ENCODE results near the gene LSM10. TPM values are rescaled to one million over a fixed set of nuclear protein-coding genes. Genes with fewer than 3 reads are reported as not detected.

Gene LSM10
- total RNA-seq, 1 experiment from 2014 or later: 19.2 TPM

DNA sequence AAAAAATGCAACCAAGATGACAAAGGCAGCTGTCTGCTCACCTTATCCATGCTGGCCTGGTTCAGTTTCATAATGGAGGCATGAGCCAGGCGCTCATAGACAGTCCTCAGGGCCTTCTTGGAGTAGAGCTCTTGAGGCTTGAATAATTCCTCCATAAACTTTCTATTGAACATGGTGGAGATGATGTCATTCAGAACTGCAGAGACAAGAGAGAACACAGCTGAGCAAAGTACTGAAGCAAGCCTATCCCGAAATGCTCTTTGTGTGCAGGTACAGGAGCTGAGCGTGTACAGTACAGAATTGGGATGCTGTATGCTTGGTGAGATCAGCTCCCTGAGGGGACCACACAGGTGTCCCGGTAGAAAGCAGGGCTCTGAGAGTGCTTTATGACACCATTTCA, 41.0 kb upstream of the LSM10 start:
- ChIA-PET POLR2A (ENCODE audit: unreplicated experiment) (no interaction called here), CTCF (no interaction called here)
- Histone ChIP-seq H2AFZ (ENCODE audit: low read length) (no peak overlapping the region), H3K4me1 (ENCODE audit: insufficient read depth, low read length) (peaks cover 16% of the 10 kb centered on the region), H3K4me3 (ENCODE audit: low read length) (no peak overlapping the region), H3K4me2 (ENCODE audit: low read length) (no peak overlapping the region), H3K79me2 (ENCODE audit: low read length) (no peaks in the 10 kb centered on the region), H3K9me2 (replicated peaks; ENCODE audit: low read length) (no peaks in the 10 kb centered on the region), H4K20me1 (ENCODE audit: low read length) (no peaks in the 10 kb centered on the region), H3F3A (ENCODE audit: low read length, unreplicated experiment) (peaks cover 8% of the 10 kb centered on the region), H3K27me3 (ENCODE audit: low read length) (no peaks in the 10 kb centered on the region), H3K36me3 (ENCODE audit: low read depth, low read length) (no peaks in the 10 kb centered on the region), H3K27ac (ENCODE audit: low read length) (no peak overlapping the region), H3K9me3 (ENCODE audit: low read length) (no peaks in the 10 kb centered on the region), H3K9ac (ENCODE audit: low read length) (no peak overlapping the region)
- TF ChIP-seq EZH2 (IDR thresholded peaks at IDR 0.05; ENCODE audit: low read length, unreplicated experiment): no peak
- TF ChIP-seq, protein P1, sequence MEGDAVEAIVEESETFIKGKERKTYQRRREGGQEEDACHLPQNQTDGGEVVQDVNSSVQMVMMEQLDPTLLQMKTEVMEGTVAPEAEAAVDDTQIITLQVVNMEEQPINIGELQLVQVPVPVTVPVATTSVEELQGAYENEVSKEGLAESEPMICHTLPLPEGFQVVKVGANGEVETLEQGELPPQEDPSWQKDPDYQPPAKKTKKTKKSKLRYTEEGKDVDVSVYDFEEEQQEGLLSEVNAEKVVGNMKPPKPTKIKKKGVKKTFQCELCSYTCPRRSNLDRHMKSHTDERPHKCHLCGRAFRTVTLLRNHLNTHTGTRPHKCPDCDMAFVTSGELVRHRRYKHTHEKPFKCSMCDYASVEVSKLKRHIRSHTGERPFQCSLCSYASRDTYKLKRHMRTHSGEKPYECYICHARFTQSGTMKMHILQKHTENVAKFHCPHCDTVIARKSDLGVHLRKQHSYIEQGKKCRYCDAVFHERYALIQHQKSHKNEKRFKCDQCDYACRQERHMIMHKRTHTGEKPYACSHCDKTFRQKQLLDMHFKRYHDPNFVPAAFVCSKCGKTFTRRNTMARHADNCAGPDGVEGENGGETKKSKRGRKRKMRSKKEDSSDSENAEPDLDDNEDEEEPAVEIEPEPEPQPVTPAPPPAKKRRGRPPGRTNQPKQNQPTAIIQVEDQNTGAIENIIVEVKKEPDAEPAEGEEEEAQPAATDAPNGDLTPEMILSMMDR (conservative IDR thresholded peaks at IDR 0.05; ENCODE audit: low read depth, low read length): no peak
- no peak for TF ChIP-seq EZH2phosphoT487 (IDR thresholded peaks at IDR 0.05; ENCODE audit: borderline replicate concordance, low read length)
- ATAC-seq (no peak), DNase-seq (no peak)
- no TSS peak for BruUV-seq (replicated peaks)
- intact Hi-C loops (cut with micrococcal nuclease): no loop called here

- CTCF ChIA-PET: no interaction called here
- peak; percentile 77 for ATAC-seq
- Histone ChIP-seq H3K27me3 (ENCODE audit: low read length) (no peaks in the 10 kb centered on the region), H3K36me3 (ENCODE audit: low read depth, low read length) (no peaks in the 10 kb centered on the region), H3K27ac (ENCODE audit: low read length) (peak overlapping the region; percentile 44), H2AFZ (ENCODE audit: low read length) (no peak overlapping the region), H3K9ac (ENCODE audit: low read length) (no peak overlapping the region), H3K4me3 (ENCODE audit: low read length) (no peak overlapping the region), H3K4me2 (ENCODE audit: low read length) (peak overlapping the region; percentile 49; the same call in 1 of the 2 replicates), H3K9me2 (replicated peaks; ENCODE audit: low read length) (no peaks in the 10 kb centered on the region), H3K4me1 (ENCODE audit: insufficient read depth, low read length) (peaks cover 16% of the 10 kb centered on the region), H3K79me2 (ENCODE audit: low read length) (no peaks in the 10 kb centered on the region), H3F3A (ENCODE audit: low read length, unreplicated experiment) (peaks cover 8% of the 10 kb centered on the region), H3K9me3 (ENCODE audit: low read length) (no peaks in the 10 kb centered on the region), H4K20me1 (ENCODE audit: low read length) (no peaks in the 10 kb centered on the region)
- TF ChIP-seq, protein P1 (conservative IDR thresholded peaks at IDR 0.05; ENCODE audit: low read depth, low read length): no peak
- TF ChIP-seq EZH2phosphoT487 (IDR thresholded peaks at IDR 0.05; ENCODE audit: borderline replicate concordance, low read length) (no peak), EZH2 (IDR thresholded peaks at IDR 0.05; ENCODE audit: low read length, unreplicated experiment) (no peak)
- peak; percentile 97 for DNase-seq
- intact Hi-C loops (cut with micrococcal nuclease): no loop called here
- POLR2A ChIA-PET (ENCODE audit: unreplicated experiment): no interaction called here
- BruUV-seq (replicated peaks): no TSS peak
Observed at GRCh38 chr1:36436821-36437220, 39.1 kb upstream of the LSM10 start.

DNA sequence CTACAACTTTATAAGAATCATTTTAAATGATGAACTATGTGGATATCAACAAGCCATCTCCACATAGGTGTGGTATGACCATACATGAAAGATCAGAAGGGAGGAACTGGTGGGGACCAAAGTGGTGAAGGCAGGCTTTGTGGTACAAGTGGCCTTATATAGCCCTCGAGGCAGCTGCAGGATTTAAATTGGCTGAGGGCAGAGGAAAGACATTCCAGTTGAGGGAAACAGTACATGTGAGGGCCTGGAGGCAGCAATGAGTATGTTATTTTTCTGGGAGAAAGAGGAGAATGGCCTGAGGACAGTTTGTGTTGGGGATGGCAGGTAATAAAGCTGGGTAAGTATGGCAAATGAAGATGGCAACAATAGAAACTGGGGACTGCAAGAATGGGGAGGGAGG, 35.4 kb upstream of the LSM10 start:
- CTCF ChIA-PET: no interaction called here
- DNase-seq: no peak
- TF ChIP-seq, protein P1 (conservative IDR thresholded peaks at IDR 0.05; ENCODE audit: low read depth, low read length): no peak
- no peak for TF ChIP-seq EZH2phosphoT487 (IDR thresholded peaks at IDR 0.05; ENCODE audit: borderline replicate concordance, low read length)
- no peak for TF ChIP-seq EZH2 (IDR thresholded peaks at IDR 0.05; ENCODE audit: low read length, unreplicated experiment)

More for the DNA sequence above, 35.4 kb upstream of the LSM10 start:
- Histone ChIP-seq H3K9me3 (ENCODE audit: low read length) (no peaks in the 10 kb centered on the region), H3K4me1 (ENCODE audit: insufficient read depth, low read length) (peaks cover 16% of the 10 kb centered on the region), H4K20me1 (ENCODE audit: low read length) (no peaks in the 10 kb centered on the region), H3K4me2 (ENCODE audit: low read length) (no peak overlapping the region), H3K27me3 (ENCODE audit: low read length) (no peaks in the 10 kb centered on the region), H3K36me3 (ENCODE audit: low read depth, low read length) (no peaks in the 10 kb centered on the region), H2AFZ (ENCODE audit: low read length) (no peak overlapping the region), H3K4me3 (ENCODE audit: low read length) (no peak overlapping the region), H3K9me2 (replicated peaks; ENCODE audit: low read length) (no peaks in the 10 kb centered on the region), H3K27ac (ENCODE audit: low read length) (no peak overlapping the region), H3K9ac (ENCODE audit: low read length) (no peak overlapping the region), H3F3A (ENCODE audit: low read length, unreplicated experiment) (peaks cover 8% of the 10 kb centered on the region), H3K79me2 (ENCODE audit: low read length) (no peaks in the 10 kb centered on the region)
- no TSS peak for BruUV-seq (replicated peaks)
- intact Hi-C loops (cut with micrococcal nuclease): no loop called here
- ATAC-seq: no peak
- POLR2A ChIA-PET (ENCODE audit: unreplicated experiment): no interaction called here

All from PC-3 (cell line).